SK-N-SH (cell line): ENCODE data around the gene ERC2.

Experiments
- NRF1 ChIP-seq: IDR thresholded peaks from 2 replicates; pipeline ENCODE4 v1.6.1; 2012; ENCODE audit warnings: low read depth, mild to moderate bottlenecking, low read length
- POLR2AphosphoS5 ChIP-seq: IDR thresholded peaks from 2 replicates; pipeline ENCODE4 v1.6.1; 2012; ENCODE audit warnings: low read depth, low read length
- RFX5 ChIP-seq: IDR thresholded peaks from 2 replicates; pipeline ENCODE4 v1.6.1; 2012; ENCODE audit warnings: mild to moderate bottlenecking, improper control_type of control experiment, low read length
- TF ChIP-seq, protein P1 (sequence below): fragments of 200-600 bp; sonication (generic); IDR thresholded peaks from 2 replicates; pipeline ENCODE4 v1.6.1; 2017; ENCODE audit warnings: antibody characterized with exemption, mild to moderate bottlenecking, moderate library complexity

DNA sequence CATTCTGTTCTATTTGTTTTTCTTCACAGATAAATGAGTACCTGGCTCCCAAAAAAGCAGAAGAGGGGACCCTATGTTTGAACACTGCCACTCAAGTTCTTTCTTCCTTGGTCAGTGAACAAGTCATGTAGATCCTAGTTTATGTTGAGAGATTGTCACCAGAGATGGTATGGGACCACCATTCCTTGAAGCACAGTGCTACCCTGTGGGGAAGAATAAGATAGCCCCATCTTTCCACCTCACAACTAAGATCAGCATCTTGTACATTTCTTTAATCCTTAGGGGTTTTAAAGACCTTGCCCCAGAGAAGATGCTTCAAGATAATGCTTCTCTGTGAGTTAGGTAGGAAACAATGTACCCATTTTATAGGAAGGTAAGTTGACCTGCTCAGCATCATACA, 747.7 kb downstream of the ERC2 start:
- TF ChIP-seq, protein P1, sequence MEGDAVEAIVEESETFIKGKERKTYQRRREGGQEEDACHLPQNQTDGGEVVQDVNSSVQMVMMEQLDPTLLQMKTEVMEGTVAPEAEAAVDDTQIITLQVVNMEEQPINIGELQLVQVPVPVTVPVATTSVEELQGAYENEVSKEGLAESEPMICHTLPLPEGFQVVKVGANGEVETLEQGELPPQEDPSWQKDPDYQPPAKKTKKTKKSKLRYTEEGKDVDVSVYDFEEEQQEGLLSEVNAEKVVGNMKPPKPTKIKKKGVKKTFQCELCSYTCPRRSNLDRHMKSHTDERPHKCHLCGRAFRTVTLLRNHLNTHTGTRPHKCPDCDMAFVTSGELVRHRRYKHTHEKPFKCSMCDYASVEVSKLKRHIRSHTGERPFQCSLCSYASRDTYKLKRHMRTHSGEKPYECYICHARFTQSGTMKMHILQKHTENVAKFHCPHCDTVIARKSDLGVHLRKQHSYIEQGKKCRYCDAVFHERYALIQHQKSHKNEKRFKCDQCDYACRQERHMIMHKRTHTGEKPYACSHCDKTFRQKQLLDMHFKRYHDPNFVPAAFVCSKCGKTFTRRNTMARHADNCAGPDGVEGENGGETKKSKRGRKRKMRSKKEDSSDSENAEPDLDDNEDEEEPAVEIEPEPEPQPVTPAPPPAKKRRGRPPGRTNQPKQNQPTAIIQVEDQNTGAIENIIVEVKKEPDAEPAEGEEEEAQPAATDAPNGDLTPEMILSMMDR = peak; percentile 58
- no peak for TF ChIP-seq NRF1
- no peak for TF ChIP-seq RFX5
- no peak for TF ChIP-seq POLR2AphosphoS5
